ENCODE measurements around the gene PHC1.

DNA sequence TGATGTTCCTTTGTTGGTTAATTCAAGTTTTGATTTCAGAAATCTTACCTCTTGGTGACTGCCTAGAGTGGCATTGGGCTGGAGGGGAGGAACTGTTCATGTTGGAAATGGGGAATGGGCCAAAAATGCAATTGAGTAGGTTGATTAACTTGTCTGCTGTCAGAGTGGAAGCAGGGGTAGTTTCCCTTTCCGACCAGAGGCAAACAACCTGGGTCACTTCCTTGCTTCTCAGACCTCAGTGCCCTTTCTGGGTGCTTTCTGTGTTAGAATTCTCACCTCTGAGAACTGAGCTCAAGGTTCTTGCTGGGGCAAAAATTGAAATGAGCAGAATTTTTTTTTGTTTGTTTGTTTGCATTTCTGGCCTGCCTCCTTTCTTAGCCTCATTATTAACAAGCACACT is 37.4 kb downstream of the PHC1 start:
- TF ChIP-seq, protein P1, sequence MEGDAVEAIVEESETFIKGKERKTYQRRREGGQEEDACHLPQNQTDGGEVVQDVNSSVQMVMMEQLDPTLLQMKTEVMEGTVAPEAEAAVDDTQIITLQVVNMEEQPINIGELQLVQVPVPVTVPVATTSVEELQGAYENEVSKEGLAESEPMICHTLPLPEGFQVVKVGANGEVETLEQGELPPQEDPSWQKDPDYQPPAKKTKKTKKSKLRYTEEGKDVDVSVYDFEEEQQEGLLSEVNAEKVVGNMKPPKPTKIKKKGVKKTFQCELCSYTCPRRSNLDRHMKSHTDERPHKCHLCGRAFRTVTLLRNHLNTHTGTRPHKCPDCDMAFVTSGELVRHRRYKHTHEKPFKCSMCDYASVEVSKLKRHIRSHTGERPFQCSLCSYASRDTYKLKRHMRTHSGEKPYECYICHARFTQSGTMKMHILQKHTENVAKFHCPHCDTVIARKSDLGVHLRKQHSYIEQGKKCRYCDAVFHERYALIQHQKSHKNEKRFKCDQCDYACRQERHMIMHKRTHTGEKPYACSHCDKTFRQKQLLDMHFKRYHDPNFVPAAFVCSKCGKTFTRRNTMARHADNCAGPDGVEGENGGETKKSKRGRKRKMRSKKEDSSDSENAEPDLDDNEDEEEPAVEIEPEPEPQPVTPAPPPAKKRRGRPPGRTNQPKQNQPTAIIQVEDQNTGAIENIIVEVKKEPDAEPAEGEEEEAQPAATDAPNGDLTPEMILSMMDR (IDR thresholded peaks at IDR 0.05): no peak
- TF ChIP-seq POLR2A (IDR thresholded peaks at IDR 0.05): no peak
